ENCODE measurements around the gene GIGYF2.

DNA sequence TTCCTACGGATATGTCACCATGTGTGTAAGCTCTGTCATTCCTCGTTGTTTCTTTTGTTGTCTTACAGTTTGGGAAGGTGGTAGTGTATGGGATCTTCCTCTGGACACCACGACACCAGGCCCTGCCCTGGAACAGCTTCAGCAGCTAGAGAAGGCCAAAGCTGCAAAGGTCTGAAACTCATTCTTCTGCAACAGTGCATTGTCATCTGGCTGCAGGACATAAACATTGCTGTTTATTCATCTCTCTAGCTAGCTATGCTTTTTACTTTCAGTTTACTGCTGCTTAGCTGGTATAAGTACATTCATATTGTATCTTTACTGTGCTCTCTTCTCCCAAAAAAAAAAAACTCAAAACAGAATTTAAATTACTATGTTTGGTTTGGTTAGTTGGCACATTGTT, 118.4 kb downstream of the GIGYF2 start:
- TF ChIP-seq PPARA (CRISPR knock-in tag; IDR thresholded peaks at IDR 0.05; ENCODE audit: borderline replicate concordance) (no peak), ZNF565 (CRISPR knock-in tag; conservative IDR thresholded peaks at IDR 0.05; ENCODE audit: low read depth) (no peak), CSDC2 (CRISPR knock-in tag; IDR thresholded peaks at IDR 0.05) (no peak), RARB (CRISPR knock-in tag; IDR thresholded peaks at IDR 0.05) (no peak), ZFP30 (CRISPR knock-in tag; IDR thresholded peaks at IDR 0.05) (no peak), ESRRG (CRISPR knock-in tag; IDR thresholded peaks at IDR 0.05) (no peak)
- TF ChIP-seq, protein P1, sequence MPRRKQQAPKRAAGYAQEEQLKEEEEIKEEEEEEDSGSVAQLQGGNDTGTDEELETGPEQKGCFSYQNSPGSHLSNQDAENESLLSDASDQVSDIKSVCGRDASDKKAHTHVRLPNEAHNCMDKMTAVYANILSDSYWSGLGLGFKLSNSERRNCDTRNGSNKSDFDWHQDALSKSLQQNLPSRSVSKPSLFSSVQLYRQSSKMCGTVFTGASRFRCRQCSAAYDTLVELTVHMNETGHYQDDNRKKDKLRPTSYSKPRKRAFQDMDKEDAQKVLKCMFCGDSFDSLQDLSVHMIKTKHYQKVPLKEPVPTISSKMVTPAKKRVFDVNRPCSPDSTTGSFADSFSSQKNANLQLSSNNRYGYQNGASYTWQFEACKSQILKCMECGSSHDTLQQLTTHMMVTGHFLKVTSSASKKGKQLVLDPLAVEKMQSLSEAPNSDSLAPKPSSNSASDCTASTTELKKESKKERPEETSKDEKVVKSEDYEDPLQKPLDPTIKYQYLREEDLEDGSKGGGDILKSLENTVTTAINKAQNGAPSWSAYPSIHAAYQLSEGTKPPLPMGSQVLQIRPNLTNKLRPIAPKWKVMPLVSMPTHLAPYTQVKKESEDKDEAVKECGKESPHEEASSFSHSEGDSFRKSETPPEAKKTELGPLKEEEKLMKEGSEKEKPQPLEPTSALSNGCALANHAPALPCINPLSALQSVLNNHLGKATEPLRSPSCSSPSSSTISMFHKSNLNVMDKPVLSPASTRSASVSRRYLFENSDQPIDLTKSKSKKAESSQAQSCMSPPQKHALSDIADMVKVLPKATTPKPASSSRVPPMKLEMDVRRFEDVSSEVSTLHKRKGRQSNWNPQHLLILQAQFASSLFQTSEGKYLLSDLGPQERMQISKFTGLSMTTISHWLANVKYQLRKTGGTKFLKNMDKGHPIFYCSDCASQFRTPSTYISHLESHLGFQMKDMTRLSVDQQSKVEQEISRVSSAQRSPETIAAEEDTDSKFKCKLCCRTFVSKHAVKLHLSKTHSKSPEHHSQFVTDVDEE (CRISPR knock-in tag; IDR thresholded peaks at IDR 0.05) = no peak
- TF ChIP-seq, protein P2, sequence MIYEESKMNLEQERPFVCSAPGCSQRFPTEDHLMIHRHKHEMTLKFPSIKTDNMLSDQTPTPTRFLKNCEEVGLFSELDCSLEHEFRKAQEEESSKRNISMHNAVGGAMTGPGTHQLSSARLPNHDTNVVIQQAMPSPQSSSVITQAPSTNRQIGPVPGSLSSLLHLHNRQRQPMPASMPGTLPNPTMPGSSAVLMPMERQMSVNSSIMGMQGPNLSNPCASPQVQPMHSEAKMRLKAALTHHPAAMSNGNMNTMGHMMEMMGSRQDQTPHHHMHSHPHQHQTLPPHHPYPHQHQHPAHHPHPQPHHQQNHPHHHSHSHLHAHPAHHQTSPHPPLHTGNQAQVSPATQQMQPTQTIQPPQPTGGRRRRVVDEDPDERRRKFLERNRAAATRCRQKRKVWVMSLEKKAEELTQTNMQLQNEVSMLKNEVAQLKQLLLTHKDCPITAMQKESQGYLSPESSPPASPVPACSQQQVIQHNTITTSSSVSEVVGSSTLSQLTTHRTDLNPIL (CRISPR knock-in tag; IDR thresholded peaks at IDR 0.05; ENCODE audit: low read depth) = no peak

Measured in SK-N-SH treated with all-trans-retinoic acid at 6 μM for 48 hours (cell line).